Astrocyte (in vitro differentiated cells and primary cell): ENCODE data around the gene CDCA4. TPM values are rescaled to one million over a fixed set of nuclear protein-coding genes. Genes with fewer than 3 reads are reported as not detected.
A peak's percentile ranks its signal among the peaks of the same experiment; 100 is the strongest.

Experiments
- DNase-seq: peaks from one replicate; pipeline ENCODE4 v3.0.0-alpha.2; 2010; ENCODE audit warnings: low read depth
- FAIRE-seq: peaks from 2 replicates; lab custom pipeline; 2011; peaks lifted over from hg19 to GRCh38; lab: Jason Lieb, UNC
- H2AFZ ChIP-seq: 2 replicates; pipeline ENCODE4 v1.6.0; 2012; ENCODE audit warnings: low read depth, low read length, inconsistent platforms
- H3K27ac ChIP-seq: 2 replicates; pipeline ENCODE4 v1.5.1; 2011; ENCODE audit warnings: low read depth, low read length, inconsistent platforms
- H3K27me3 ChIP-seq: 2 replicates; pipeline ENCODE4 v1.6.0; 2011; ENCODE audit warnings: low read length, inconsistent platforms; ENCODE audit not compliant: insufficient read depth
- H3K36me3 ChIP-seq: 2 replicates; pipeline ENCODE4 v1.5.1; 2011; ENCODE audit warnings: low read length, inconsistent platforms; ENCODE audit not compliant: insufficient read depth
- H3K4me1 ChIP-seq: 2 replicates; pipeline ENCODE4 v1.5.1; 2011; ENCODE audit warnings: low read length, inconsistent platforms; ENCODE audit not compliant: insufficient read depth
- H3K4me2 ChIP-seq: 2 replicates; pipeline ENCODE4 v1.6.0; 2012; ENCODE audit warnings: low read length, inconsistent platforms
- H3K4me3 ChIP-seq: 2 replicates; pipeline ENCODE4 v1.5.1; 2011; ENCODE audit warnings: low read depth, mild to moderate bottlenecking, low read length, inconsistent platforms; ENCODE audit not compliant: insufficient read depth
- H3K79me2 ChIP-seq: 2 replicates; pipeline ENCODE4 v1.6.0; 2012; ENCODE audit warnings: mild to moderate bottlenecking, low read length, inconsistent platforms; ENCODE audit not compliant: insufficient read depth
- H3K9ac ChIP-seq: 2 replicates; pipeline ENCODE4 v1.6.0; 2012; ENCODE audit warnings: mild to moderate bottlenecking, low read length, inconsistent platforms
- H3K9me3 ChIP-seq: 2 replicates; pipeline ENCODE4 v1.5.1; 2012; ENCODE audit warnings: low read depth, mild to moderate bottlenecking, low read length, inconsistent platforms; ENCODE audit not compliant: insufficient read depth
- H4K20me1 ChIP-seq: 2 replicates; pipeline ENCODE4 v1.6.0; 2012; ENCODE audit warnings: low read length, inconsistent platforms; ENCODE audit not compliant: insufficient read depth
- H3K27ac Mint-ChIP-seq: one replicate; pipeline ENCODE4 v1.8.0; 2021; ENCODE audit warnings: mild to moderate bottlenecking, mixed read lengths; ENCODE audit not compliant: unreplicated experiment
- H3K27me3 Mint-ChIP-seq: one replicate; pipeline ENCODE4 v1.8.0; 2021; ENCODE audit warnings: low read depth, mixed read lengths; ENCODE audit not compliant: unreplicated experiment
- H3K36me3 Mint-ChIP-seq: one replicate; pipeline ENCODE4 v1.8.0; 2021; ENCODE audit warnings: low read depth, mixed read lengths; ENCODE audit not compliant: unreplicated experiment
- H3K4me1 Mint-ChIP-seq: one replicate; pipeline ENCODE4 v1.8.0; 2021; ENCODE audit warnings: low read depth, mixed read lengths; ENCODE audit not compliant: unreplicated experiment
- H3K4me3 Mint-ChIP-seq: one replicate; pipeline ENCODE4 v1.8.0; 2021; ENCODE audit warnings: mild to moderate bottlenecking, moderate library complexity, mixed read lengths; ENCODE audit not compliant: unreplicated experiment
- H3K9me3 Mint-ChIP-seq: one replicate; pipeline ENCODE4 v1.8.0; 2021; ENCODE audit warnings: mild to moderate bottlenecking, mixed read lengths; ENCODE audit not compliant: unreplicated experiment
- EZH2 ChIP-seq: IDR thresholded peaks from 2 replicates; pipeline ENCODE4 v1.6.1; 2012; ENCODE audit warnings: mild to moderate bottlenecking, low read length, inconsistent platforms; ENCODE audit not compliant: insufficient read depth
- total RNA-seq: library from RNA; stranded (reverse); gene quantifications from 2 replicates; pipeline ENCODE4 v1.2.1, GENCODE V29; 2021
- TF ChIP-seq, protein P1 (sequence below): IDR thresholded peaks from 2 replicates; pipeline ENCODE4 v1.5.1; 2011; ENCODE audit warnings: low read depth, mild to moderate bottlenecking, inconsistent platforms, low read length, moderate library complexity; ENCODE audit not compliant: insufficient read depth

CDCA4 gene
- total RNA-seq, 1 donor from 2014 or later: 11.3 TPM

DNA sequence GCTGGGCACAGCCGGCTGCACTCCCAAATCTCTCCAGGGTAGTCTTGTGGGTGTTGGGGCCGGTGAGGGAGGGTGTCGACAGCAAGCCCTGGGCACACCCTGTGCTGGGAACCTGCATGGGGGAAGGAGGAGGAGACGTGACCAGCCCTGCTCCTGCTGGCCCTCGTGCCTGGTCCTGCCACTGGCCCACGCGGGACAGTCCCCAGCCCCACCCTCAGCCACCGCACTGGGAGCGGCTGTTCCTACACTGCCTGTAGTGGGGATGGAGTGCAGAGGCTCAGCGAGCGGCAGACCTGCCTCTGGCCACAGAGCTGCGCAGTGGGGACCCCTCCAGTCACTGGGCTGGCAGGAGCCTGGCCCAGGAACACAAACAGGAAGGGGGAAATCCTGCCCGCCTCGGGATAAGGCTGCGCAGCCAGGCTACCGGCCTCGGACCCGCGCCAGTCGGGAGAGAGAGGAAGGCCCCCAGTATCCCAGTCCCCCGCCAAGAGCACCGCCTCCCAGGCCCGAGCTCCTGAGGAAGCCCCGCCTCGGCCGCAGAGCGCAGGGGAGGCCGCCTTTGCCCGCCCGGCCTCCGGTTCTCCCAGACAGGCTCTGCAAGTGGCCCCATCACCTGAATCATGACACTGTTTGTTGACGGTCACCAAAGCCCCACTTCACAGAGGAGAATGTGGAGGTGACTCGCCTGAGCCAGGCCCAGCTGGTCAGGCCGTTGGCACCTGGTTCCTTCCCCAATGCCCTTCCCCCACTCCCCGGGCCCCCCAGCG, 53.3 kb downstream of the CDCA4 start:
- peaks cover 15% of the 10 kb centered on the region for H3K4me1 Mint-ChIP-seq
- no peaks in the 10 kb centered on the region for H3K36me3 Mint-ChIP-seq
- H3K27ac Mint-ChIP-seq: no peak overlapping the region
- peaks cover 51% of the 10 kb centered on the region for H3K4me1 ChIP-seq
- H3K27me3 Mint-ChIP-seq: peaks cover 5% of the 10 kb centered on the region
- H2AFZ ChIP-seq: peak overlapping the region; percentile 75
- H3K4me2 ChIP-seq: peak overlapping the region; percentile 87
- H3K79me2 ChIP-seq: peaks cover 7% of the 10 kb centered on the region
- no peaks in the 10 kb centered on the region for H3K27me3 ChIP-seq
- no peaks in the 10 kb centered on the region for H3K9me3 Mint-ChIP-seq
- peaks cover 26% of the 10 kb centered on the region for H4K20me1 ChIP-seq
- H3K4me3 Mint-ChIP-seq: peak overlapping the region; percentile 40
- no peak overlapping the region for H3K27ac ChIP-seq
- DNase-seq: peak; percentile 14
- H3K36me3 ChIP-seq: no peaks in the 10 kb centered on the region
- no peak for FAIRE-seq
- H3K4me3 ChIP-seq: peak overlapping the region; percentile 16
- peak overlapping the region; percentile 55 for H3K9ac ChIP-seq
- no peaks in the 10 kb centered on the region for H3K9me3 ChIP-seq
- TF ChIP-seq EZH2: no peak
- TF ChIP-seq, protein P1, sequence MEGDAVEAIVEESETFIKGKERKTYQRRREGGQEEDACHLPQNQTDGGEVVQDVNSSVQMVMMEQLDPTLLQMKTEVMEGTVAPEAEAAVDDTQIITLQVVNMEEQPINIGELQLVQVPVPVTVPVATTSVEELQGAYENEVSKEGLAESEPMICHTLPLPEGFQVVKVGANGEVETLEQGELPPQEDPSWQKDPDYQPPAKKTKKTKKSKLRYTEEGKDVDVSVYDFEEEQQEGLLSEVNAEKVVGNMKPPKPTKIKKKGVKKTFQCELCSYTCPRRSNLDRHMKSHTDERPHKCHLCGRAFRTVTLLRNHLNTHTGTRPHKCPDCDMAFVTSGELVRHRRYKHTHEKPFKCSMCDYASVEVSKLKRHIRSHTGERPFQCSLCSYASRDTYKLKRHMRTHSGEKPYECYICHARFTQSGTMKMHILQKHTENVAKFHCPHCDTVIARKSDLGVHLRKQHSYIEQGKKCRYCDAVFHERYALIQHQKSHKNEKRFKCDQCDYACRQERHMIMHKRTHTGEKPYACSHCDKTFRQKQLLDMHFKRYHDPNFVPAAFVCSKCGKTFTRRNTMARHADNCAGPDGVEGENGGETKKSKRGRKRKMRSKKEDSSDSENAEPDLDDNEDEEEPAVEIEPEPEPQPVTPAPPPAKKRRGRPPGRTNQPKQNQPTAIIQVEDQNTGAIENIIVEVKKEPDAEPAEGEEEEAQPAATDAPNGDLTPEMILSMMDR: no peak

DNA sequence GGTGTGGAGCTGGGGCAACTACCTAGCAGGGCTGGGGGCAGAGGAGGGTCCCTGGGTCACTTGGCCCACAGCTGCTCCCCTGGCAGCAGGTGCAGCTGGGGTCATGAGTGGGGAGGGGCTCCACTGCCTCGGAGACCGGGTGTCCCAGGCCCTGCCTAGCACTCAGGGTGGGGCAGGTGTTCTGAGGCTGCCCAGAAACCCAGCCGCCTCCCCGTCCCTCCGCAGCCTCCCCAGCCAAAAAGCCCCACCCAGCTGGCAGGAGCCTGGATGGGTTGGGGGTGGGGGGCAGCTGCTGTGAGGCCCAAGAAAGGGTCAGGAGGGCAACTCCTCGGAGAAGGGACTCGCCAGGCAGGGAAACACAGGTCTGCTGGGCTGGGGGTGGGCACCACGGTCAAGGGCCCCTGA, 53.9 kb downstream of the CDCA4 start:
- no peak for TF ChIP-seq EZH2
- TF ChIP-seq, protein P1: no peak
- H3K36me3 Mint-ChIP-seq: no peaks in the 10 kb centered on the region
- Histone ChIP-seq H3K27me3 (no peaks in the 10 kb centered on the region), H3K9ac (no peak overlapping the region), H2AFZ (peak overlapping the region; percentile 75), H3K27ac (no peak overlapping the region), H3K79me2 (peaks cover 7% of the 10 kb centered on the region), H3K4me1 (peaks cover 45% of the 10 kb centered on the region), H3K4me2 (peak overlapping the region; percentile 87), H3K4me3 (no peak overlapping the region), H4K20me1 (peaks cover 32% of the 10 kb centered on the region), H3K9me3 (no peaks in the 10 kb centered on the region), H3K36me3 (no peaks in the 10 kb centered on the region)
- H3K4me1 Mint-ChIP-seq: peaks cover 13% of the 10 kb centered on the region
- H3K27ac Mint-ChIP-seq: no peak overlapping the region
- H3K27me3 Mint-ChIP-seq: peaks cover 5% of the 10 kb centered on the region
- H3K4me3 Mint-ChIP-seq: no peak overlapping the region
- DNase-seq: no peak
- H3K9me3 Mint-ChIP-seq: no peaks in the 10 kb centered on the region
- FAIRE-seq: no peak

DNA sequence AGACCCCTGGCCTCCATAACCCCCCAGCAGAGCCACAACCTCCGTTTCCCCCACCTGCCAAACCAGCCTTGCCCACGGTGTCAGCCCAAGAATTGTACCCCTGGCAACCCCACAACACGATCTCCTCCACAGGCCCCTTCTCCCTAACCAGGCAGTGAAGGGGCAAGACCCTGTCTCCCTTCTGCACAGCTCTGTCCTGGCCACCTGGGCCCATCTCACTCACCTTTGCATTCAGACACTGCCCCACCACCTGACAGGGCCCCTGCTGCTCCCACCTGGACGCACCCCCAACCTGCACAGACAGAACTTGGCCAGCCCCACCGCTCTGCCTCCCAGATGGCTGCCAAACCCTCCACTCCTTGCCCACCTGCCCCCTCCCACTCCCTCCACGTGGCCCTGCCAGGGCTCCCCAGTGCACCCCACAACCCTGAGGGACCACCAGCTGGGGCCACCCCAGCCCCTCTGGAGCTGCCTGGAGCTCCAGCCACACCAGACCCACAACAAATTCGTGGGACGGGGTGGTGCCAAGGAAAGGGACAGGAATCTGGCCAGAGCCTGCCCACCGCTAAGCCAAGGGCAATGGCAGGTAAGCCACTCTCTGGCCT, 54.5 kb downstream of the CDCA4 start:
- FAIRE-seq: no peak
- H3K4me1 Mint-ChIP-seq: peaks cover 11% of the 10 kb centered on the region
- H3K36me3 Mint-ChIP-seq: no peaks in the 10 kb centered on the region

More for the DNA sequence above, 54.5 kb downstream of the CDCA4 start:
- H3K4me1 ChIP-seq: peaks cover 39% of the 10 kb centered on the region
- no peak overlapping the region for H3K4me3 ChIP-seq
- no peaks in the 10 kb centered on the region for H3K27me3 ChIP-seq
- TF ChIP-seq, protein P1: no peak
- TF ChIP-seq EZH2: no peak
- no peak for DNase-seq
- H3K36me3 ChIP-seq: no peaks in the 10 kb centered on the region
- H3K27me3 Mint-ChIP-seq: peaks cover 5% of the 10 kb centered on the region
- no peak overlapping the region for H2AFZ ChIP-seq
- no peak overlapping the region for H3K4me2 ChIP-seq
- H3K4me3 Mint-ChIP-seq: no peak overlapping the region
- no peak overlapping the region for H3K27ac Mint-ChIP-seq
- peaks cover 7% of the 10 kb centered on the region for H3K79me2 ChIP-seq
- H3K9me3 ChIP-seq: no peaks in the 10 kb centered on the region
- no peaks in the 10 kb centered on the region for H3K9me3 Mint-ChIP-seq
- no peak overlapping the region for H3K27ac ChIP-seq
- peaks cover 36% of the 10 kb centered on the region for H4K20me1 ChIP-seq
- no peak overlapping the region for H3K9ac ChIP-seq
